HG03354 (cell line): Measurements from ENCODE around the gene MGA.
"Not testable (repeated sequence)": the region's sequence is repeated elsewhere in the genome, so short reads cannot be mapped to it uniquely, and the experiment has no call there.

ENCODE experiments used
- ATAC-seq: cut with Tn5 transposase; IDR thresholded peaks from one replicate; pipeline ENCODE4 v1.9.1; 2021; ENCODE audit warnings: mild to moderate bottlenecking; ENCODE audit not compliant: unreplicated experiment, poor library complexity, severe bottlenecking

MGA gene

DNA sequence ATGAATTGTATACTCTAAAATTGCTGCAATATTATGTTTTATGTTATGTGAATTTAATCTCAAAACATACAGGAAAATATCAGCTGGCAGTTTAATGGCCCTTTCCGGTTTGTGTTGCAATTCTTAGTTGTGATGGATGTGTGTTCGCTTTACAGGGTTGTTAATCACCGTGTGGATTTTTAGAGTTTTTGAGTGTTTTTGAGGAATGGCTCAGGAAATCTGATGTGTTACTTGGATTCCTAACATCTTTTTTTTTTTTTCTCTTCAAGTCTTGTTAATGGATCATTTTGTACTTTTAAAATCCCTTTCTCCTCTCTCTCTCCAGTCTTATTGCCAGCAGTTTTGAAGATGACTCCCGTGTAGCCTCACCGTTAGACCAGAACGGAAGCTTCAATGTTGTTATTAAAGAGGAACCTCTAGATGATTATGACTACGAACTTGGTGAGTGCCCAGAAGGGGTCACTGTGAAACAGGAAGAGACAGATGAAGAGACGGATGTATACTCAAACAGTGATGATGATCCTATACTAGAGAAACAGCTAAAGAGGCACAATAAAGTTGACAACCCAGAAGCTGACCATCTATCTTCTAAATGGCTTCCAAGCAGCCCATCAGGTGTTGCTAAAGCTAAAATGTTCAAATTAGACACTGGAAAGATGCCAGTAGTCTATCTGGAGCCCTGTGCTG, 35.7 kb downstream of the MGA start:
- peak; percentile 90 for ATAC-seq

DNA sequence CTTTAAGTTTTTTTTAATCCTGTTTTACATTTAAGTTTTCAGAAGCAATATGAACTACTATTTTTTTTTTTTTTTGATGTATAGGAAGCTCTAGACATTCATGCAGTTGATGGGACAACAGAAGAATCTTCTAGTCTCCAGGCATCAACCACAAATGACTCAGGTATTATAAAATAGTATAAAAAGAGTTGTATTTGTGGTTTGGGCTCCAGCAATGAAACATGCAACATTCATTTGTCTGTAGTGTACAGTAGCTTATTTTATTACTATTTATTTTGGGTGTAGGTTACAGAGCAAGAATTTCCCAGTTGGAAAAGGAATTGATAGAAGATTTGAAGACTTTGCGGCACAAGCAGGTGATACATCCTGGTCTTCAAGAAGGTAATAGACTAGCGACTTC, 38.6 kb downstream of the MGA start:
- no peak for ATAC-seq

DNA sequence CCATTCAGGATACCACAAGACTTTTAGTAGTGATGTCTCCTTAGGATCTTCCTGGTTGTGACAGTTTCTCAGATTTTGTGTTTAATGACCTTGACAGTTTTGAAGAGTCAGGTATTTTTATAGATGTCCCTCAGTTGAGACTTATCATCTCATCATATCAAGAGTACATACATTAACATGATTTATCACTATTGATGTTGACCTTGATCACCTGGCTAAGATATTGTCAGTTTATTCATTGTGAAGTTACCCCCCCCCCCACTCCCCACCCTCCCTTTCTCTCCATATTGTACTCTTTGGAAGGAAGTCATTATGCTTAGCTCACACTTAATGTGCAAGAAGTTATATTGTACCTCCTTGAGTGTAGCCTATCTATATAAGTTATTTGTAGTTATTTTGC, 42.9 kb downstream of the MGA start:
- ATAC-seq: no peak

DNA sequence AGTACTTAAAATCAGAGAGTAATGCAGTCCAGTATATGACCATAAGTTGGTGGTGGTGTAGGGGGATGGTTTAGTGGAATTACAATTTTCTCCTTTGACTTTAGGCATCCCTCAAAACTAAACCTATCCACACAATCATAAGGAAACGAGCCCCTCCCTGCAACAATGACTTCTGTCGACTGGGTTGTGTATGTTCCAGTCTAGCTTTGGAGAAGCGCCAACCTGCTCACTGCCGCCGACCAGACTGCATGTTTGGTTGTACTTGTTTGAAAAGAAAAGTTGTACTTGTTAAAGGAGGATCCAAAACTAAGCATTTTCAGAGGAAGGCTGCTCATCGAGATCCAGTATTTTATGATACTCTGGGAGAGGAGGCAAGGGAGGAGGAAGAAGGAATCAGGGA, 52.8 kb downstream of the MGA start:
- no peak for ATAC-seq

DNA sequence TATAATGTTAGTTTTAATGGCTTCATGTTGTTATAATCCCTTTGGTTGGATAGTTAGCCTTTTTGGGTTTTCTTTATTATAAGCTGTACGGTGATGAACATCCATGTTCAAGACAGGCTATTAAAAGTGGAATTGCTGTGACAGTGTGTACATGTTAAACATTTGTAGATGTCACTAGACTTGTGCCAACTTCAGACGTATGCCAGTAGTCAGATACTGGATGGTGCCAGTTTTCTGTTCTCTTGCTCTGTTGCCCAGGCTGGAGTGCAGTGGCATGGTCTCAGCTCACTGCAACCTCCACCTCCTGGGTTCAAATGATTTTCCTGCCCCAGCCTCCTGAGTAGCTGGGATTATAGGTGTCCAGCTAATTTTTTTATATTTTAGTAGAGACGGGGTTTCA, 54.1 kb downstream of the MGA start:
- ATAC-seq: no peak

DNA sequence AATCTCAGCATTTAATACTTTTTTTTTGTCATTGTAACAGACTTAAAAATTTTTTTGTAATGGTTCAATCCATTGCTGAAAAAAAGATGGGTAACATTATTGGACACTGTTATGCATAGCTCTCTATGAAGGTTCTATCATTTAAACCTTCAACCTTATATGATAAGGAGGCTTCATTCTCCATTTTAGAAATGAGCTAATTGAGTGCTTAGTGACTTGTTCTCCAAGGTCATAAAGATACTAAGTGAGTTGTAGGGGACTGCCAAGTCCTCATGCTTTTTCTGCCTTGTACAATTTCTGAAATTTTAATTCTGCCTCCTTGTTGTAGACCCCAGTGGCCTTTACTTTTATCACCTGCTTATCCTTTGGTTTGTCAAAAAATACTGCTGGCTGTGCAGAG, 56.7 kb downstream of the MGA start:
- no peak for ATAC-seq

DNA sequence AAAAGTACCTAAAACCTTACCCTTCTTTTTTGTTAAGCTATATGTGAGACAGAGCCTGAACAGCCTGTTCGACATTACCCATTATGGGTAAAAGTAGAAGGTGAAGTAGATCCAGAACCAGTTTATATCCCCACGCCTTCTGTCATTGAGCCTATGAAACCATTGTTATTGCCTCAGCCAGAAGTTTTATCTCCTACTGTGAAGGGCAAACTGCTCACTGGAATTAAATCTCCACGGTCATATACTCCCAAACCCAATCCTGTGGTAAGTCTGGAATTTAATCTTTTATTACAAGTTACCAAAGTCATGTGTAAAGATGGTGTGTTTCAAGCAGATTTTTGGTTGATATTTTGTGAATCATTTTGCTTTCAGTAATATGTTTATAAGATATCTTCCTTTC, 66.9 kb downstream of the MGA start:
- no peak for ATAC-seq

DNA sequence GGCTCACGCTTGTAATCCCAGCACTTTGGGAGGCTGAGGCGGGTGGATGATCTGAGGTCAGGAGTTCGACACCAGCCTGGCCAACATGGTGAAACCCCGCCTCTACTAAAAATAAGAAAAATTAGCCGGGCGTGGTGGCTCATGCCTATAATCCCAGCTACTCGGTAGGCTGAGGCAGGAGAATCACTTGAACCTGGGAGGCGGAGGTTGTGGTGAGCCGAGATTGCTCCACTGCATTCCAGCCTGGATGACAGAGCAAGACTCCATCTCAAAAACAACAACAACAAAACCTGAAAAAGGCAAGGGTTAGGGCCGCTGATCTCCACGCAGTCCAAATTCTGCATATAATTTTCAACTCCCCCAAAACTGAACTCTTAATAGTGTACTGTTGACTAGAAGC, 67.9 kb downstream of the MGA start:
- not testable (repeated sequence) for ATAC-seq

DNA sequence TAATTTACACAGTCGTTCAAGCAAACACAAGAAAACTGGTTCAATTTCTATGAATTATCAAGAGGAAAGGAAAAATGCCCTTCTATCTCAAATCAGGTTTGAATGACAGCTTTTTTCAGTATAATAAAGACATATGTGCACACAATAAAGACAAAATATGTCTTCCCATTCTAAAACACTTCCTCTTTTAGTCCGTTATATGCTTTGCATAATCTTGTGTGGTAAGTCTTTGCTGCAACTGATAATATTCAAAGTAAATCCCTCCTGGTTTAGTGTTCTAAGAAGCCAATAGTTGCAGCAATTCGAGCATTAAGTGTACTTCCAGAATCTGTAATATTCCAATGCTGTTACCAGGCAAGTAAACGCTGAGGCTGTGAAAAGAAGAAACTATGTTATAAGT, 70.3 kb downstream of the MGA start:
- ATAC-seq: no peak

DNA sequence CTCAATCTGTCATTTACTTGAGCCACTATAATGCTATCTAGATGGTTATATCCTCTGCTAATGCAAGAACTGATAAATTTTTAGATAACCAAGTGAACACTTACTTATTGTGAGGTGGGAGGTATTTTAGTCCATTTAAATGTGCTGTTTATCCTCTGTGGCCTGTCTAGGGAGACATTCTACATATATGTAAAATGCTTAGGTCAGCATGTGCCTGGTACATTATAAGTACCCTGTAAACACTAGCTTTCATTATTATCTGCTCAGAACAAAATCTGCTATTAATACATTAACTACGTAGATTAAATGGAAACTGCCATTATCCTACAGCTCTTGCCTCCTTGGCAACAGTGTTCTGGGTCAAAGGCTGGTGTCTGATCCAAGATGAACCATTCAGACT, 72.3 kb downstream of the MGA start:
- no peak for ATAC-seq

DNA sequence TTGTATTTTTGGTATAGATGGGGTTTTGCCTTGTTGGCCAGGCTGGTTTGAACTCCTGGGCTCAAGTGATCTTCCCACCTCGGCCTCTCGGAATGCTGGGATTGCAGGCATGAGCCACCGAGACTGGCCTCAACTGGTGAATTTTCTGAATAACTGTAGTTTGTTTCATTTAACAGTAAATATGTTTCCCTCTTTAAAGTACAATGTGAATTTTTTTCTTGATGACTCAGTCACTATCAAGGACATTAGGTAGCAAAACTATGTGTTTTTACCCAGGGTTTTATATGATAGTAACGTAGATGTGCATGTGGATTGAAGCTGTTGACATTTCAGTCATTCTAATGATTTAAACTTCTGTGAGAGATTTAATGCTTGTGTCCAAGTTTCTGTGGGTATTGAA, 73.9 kb downstream of the MGA start:
- ATAC-seq: no peak

DNA sequence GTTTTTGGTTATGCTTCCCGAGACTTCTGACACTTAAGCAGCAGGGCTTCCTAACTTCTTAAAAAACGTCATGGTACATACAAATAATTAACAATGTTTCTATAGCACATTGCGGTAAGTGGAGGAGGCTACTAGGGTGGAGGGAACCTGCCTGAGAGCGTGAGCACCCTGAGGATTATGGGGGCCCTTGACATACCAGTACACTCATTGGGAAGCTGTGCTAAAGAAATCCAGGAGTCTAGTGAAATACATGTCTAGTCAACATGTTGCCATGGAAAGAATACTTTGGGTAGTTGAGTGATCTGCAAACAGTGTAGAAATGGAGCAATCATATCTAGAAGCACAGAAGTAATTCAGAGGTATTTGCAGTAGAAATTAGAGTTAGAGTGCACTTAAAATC, 74.8 kb downstream of the MGA start:
- no peak for ATAC-seq

DNA sequence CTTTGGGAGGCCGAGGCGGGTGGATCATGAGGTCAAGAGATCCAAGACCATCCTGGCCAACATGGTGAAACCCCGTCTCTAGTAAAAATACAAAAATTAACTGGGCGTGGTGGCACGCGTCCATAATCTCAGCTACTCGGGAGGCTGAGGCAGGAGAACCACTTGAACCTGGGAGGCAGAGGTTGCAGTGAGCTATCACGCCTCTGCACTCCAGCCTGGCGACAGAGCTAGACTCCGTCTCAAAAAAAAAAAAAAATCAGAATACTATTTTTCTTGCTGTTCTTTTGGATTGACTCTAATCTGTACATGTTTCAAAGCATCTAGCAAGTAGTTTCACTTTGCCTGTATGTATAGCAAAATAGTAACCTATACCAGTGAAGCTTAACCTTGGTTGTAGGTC, 75.3 kb downstream of the MGA start:
- ATAC-seq: not testable (repeated sequence)

DNA sequence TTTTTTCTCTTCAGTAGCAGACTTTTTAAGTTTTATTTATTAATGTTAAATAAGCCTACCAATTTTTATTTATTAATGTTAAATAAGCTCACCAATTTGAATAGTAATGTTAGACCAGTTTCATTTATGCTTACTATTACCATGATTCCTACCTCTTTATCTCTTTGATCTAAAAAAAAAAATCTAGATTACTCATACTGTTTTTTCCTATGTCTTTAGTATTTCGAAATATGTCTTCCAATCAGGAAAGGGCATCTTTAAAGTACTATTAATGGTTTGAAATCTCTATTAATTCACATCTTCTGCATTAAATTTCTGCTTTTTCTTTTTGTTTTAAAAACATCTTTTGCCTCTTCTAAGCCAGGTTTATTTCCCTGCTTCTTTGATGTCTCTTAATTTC, 86.6 kb downstream of the MGA start:
- ATAC-seq: no peak

DNA sequence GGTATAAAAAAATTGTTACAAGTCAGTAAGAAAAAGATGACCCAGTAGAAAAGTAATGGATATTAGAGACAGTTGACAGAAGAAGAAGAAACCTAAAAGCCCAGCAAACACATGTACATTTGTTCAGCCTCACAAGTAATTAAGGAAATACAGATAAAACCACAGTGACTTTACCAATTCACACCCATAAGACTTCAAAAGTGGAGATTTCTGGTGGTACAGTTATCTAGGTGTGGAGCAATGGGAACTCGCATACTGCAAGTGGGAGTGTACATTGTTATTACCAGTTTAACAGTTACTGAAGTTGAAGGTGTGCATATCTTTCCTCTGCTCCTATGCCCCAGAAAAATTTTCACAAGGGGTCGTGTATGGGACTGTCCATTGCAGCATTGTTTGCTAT, 96.0 kb downstream of the MGA start:
- ATAC-seq: no peak

DNA sequence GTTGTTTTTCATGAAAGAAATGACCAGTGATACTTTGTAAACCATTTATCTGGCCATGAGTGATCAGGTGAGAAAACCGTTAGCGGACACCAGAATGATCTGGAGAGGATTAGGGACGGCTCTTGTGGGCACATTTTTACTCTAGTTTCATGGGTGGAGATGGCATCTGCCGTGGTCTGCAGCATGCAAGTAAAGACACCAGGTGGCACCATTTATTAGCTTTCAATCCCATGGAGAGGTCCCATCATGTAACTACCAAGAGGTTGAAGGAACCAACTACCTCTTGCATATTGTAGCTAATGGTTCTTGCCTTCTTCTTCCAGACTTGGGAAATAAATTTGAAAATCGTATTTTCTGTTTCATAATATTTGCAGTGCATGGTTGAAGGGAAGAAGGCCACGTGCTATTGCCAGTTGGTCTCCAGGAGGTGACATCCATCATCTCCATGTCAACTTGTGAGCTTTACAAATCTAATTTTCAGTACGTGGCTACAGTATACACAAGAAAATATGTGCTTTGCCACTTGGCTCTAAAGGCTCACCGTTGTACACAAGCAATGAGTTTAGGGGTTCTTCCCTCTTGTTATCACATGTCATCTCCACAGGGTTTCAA, 112.6 kb downstream of the MGA start:
- no peak for ATAC-seq

DNA sequence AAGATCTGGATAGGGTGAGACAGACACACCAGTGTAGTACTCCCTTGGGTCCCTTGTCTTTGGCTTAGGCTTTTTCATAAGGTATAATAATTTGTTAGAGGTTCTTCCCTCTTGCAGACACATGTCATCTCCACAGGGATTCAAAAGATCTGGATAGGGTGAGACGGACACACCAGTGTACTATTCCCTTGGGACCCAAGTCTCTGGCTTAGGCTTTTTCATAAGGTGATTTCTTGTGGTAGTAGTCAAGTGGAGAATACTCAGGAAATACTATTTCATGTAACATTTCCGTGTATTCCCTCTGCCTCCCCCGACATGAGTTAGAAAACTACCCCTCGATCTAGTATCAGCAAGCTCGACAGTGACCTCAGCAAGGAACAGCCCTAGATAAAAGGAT, 113.1 kb downstream of the MGA start:
- ATAC-seq: no peak

DNA sequence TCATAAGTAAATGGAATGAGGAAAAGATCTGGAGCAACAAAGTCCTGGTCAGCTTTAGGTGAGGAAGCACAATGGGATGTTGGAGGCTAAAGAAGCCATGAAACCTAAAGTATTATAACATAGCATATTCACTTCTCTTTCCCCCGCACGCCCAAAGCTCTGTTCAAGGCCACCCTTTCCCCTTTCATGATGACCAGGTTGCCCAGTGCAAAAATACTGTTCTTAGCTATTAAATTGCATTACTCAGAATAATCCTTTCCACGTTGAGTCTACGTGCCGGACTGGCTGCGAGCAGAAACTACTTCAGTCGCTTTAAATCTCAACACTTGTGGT, 113.5 kb downstream of the MGA start:
- ATAC-seq: no peak

DNA sequence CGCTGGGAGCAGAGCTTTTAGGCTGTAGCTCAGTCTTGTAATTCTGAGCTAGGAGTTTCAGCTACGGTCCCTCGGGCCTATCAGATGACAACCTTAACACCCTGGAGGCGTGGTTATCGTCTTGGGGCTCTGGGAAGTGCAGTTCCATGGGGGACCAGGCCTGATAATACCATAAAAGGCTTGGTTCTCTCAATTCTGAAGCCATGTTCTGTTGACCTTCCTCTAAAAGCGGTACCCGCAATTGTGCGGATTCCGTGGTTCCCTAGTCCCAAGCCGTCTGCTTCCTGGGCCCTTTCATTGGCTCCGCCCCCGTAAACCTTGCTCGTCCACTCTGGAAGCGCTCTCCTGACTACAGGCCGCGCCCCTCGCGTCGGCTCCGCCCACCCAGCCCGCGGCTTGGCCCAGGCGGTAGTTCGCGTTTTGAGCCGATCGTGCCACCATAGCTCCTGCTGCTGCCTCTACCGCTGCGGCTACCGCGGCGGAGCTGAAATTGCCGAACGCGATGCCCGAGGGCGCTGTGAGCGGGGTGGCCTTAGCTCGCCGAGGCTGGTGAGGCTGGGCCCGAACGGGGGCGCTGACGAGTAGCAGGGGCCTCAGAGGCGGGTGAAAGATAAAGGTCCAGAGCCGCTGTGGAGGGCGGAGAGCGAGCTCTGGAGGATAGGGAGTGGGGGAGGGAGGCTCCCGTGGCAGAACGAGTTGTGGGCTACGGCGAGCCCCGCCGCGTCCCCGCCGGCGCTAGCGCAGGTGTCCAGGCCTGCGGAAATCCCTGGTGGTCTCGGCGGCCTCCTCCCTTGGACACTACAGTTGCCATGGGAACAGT, 114.1 kb downstream of the MGA start, which contains the start of gene MAPKBP1:
Gene MAPKBP1 (plus strand): TSS at position 423 of the 820 bp plus-strand sequence. CDS start 792 bp downstream, outside the sequence.
- peak; percentile 83 for ATAC-seq

DNA sequence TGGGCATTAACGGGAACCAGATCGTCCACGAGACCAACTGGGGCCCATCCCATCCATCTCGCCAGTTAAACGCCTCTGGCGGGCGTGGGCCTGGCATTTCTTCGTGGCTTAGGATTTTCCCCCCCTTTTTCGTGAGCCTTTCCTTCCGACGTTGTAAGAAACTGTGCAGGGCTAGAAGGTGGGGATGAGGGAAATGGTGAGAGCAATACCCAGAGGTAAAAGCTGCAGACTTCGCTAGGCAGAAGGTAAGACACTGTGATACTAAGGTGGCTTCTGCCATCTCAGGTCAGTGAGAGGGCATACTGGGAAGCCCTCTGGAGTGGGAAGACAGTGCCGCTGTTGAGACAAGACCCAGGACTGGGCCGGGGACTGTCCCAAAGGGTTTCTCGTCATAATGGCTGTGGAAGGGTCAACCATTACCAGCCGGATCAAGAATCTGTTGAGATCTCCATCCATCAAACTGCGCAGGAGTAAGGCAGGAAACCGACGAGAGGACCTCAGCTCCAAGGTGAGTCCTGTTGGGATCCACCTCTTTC, 114.7 kb downstream of the MGA start:
- ATAC-seq: no peak

DNA sequence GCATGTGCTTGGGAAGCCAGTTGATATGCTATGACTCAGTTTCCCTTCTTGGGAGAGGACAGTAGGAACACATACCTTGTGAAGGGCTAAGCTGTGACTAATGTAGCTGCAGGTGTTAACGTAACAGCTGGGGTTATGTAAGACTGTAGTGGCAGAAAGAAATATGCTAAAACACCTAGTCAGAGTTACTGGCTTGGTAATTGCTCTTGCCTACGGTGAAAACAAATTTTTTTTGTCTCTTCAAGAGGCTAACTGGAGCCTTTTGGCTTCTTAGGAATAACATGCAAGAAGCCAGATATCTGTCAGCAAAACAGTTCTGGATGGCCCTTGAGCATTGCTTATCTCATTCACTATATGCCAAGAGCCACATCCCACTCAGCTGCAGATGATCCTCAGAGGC, 115.4 kb downstream of the MGA start:
- no peak for ATAC-seq
